Right ventricle myocardium superior (tissue), 1 donor: Measurements from ENCODE around the gene CXorf38. TPM values are rescaled to one million over a fixed set of nuclear protein-coding genes. Genes with fewer than 3 reads are reported as not detected.
"Not testable (repeated sequence)": the region's sequence is repeated elsewhere in the genome, so short reads cannot be mapped to it uniquely, and the experiment has no call there.

ENCODE experiments used
- ATAC-seq: fragments of 200-7000 bp; cut with Tn5 transposase; one replicate; pipeline ENCODE4 v1.9.1; 2020; ENCODE audit warnings: mild to moderate bottlenecking; ENCODE audit not compliant: poor library complexity
- DNase-seq: peaks from one replicate; pipeline ENCODE4 v3.0.0-alpha.2; 2020
- intact Hi-C: fragments of 100-400 bp; cut with DNase I; formaldehyde crosslinking; loops from one replicate; pipeline ENCODE4 v1.11.2; 2022
- total RNA-seq: library from RNA; stranded (reverse); fragmentation: NEBNext Ultra II Directional; extraction: Animal tissue kit (Norgen Biotek cat#: 25700); gene quantifications from one replicate; pipeline ENCODE4 v1.2.1, GENCODE V29; 2021
- donor health status: DM: no; HTN: yes; CAD: no; lungs with severe emphysema.

CXorf38 gene
- total RNA-seq, 1 donor from 2014 or later = 4.8 TPM

GRCh38 chrX:40644176-40644575 lies 3.2 kb downstream of the CXorf38 start:
- ATAC-seq = peak; percentile 1
- no peak for DNase-seq
- intact Hi-C loops = no loop called here

GRCh38 chrX:40637687-40638086 lies 9.7 kb downstream of the CXorf38 start:
- DNase-seq (no peak), ATAC-seq (no peak)
- intact Hi-C loops = no loop called here

- intact Hi-C loops = no loop called here
- DNase-seq (no peak), ATAC-seq (no peak)
Measured at GRCh38 chrX:40632199-40632598, 15.2 kb downstream of the CXorf38 start.

- ATAC-seq (no peak), DNase-seq (no peak)
- intact Hi-C loops = no loop called here
Measured at GRCh38 chrX:40628506-40628905, 18.9 kb downstream of the CXorf38 start.

- DNase-seq (no peak), ATAC-seq (no peak)
- intact Hi-C loops = no loop called here
Measured at GRCh38 chrX:40625294-40625693, 22.1 kb downstream of the CXorf38 start.

- no peak for DNase-seq
- intact Hi-C loops = no loop called here
- no peak for ATAC-seq
Measured at GRCh38 chrX:40623665-40624064, 23.7 kb downstream of the CXorf38 start.

GRCh38 chrX:40623139-40623536 lies 24.2 kb downstream of the CXorf38 start, which contains the start of gene MPC1L:
Gene MPC1L (plus strand): TSS chrX:40623428. CDS start chrX:40623566, 138 bp downstream.
- no peak for DNase-seq
- no peak for ATAC-seq
- intact Hi-C loops = no loop called here

- DNase-seq = no peak
- intact Hi-C loops = no loop called here
- no peak for ATAC-seq
Measured at GRCh38 chrX:40622479-40623138, 24.8 kb downstream of the CXorf38 start.

GRCh38 chrX:40617566-40617965 lies 29.8 kb downstream of the CXorf38 start:
- no peak for ATAC-seq
- intact Hi-C loops = no loop called here
- no peak for DNase-seq

- no peak for ATAC-seq
- DNase-seq = no peak
- intact Hi-C loops = no loop called here
Measured at GRCh38 chrX:40615976-40616375, 31.4 kb downstream of the CXorf38 start.

- no peak for ATAC-seq
- DNase-seq = no peak
- intact Hi-C loops = no loop called here
Measured at GRCh38 chrX:40612511-40612910, 34.9 kb downstream of the CXorf38 start.

- intact Hi-C loops = no loop called here
- DNase-seq (no peak), ATAC-seq (no peak)
Measured at GRCh38 chrX:40607381-40607780, 40.0 kb downstream of the CXorf38 start.

GRCh38 chrX:40603446-40603845 lies 43.9 kb downstream of the CXorf38 start:
- intact Hi-C loops = no loop called here
- ATAC-seq (no peak), DNase-seq (no peak)

- DNase-seq, intact Hi-C loops: not testable (repeated sequence)
Measured at GRCh38 chrX:40589616-40590321, 57.6 kb downstream of the CXorf38 start.

GRCh38 chrX:40587623-40588022 lies 59.7 kb downstream of the CXorf38 start:
- ATAC-seq, intact Hi-C loops: not testable (repeated sequence)

More at GRCh38 chrX:40589616-40590321, 57.6 kb downstream of the CXorf38 start:
- ATAC-seq = not testable (repeated sequence)

GRCh38 chrX:40582811-40583210 lies 64.5 kb downstream of the CXorf38 start:
- DNase-seq (no peak), ATAC-seq (no peak)
- intact Hi-C loops = no loop called here

More at GRCh38 chrX:40587623-40588022, 59.7 kb downstream of the CXorf38 start:
- DNase-seq = not testable (repeated sequence)

GRCh38 chrX:40582178-40582577 lies 65.2 kb downstream of the CXorf38 start:
- ATAC-seq = not testable (repeated sequence)

GRCh38 chrX:40581336-40581920 lies 65.9 kb downstream of the CXorf38 start:
- ATAC-seq (no peak), DNase-seq (no peak)
- intact Hi-C loops = no loop called here

More at GRCh38 chrX:40582178-40582577, 65.2 kb downstream of the CXorf38 start:
- DNase-seq, intact Hi-C loops: not testable (repeated sequence)

GRCh38 chrX:40580537-40581335 lies 66.6 kb downstream of the CXorf38 start, which contains the start of gene ATP6AP2:
Gene ATP6AP2 (plus strand): TSS chrX:40580970. CDS start chrX:40581066, 96 bp downstream.
- intact Hi-C loops = no loop called here
- peak; percentile 94 for DNase-seq
- peak; percentile 99 for ATAC-seq
